CD4-positive, alpha-beta T cell treated with Interleukin-2 at 100 ng/mL for 4 hours (primary cell): ENCODE results near the gene ASB10.
A peak's percentile ranks its signal among the peaks of the same experiment; 100 is the strongest.

Experiments
- DNase-seq: peaks from one replicate; pipeline ENCODE4 v3.0.0-alpha.2; 2020; ENCODE audit warnings: low spot score

ASB10 gene

GRCh38 chr7:151187409-151188251, 580 bp upstream of the ASB10 start:
- no peak for DNase-seq

GRCh38 chr7:151185762-151186639, 1.0 kb downstream of the ASB10 start:
- DNase-seq = no peak

- no peak for DNase-seq
Measured at GRCh38 chr7:151181011-151181431, 6.0 kb downstream of the ASB10 start.

DNA sequence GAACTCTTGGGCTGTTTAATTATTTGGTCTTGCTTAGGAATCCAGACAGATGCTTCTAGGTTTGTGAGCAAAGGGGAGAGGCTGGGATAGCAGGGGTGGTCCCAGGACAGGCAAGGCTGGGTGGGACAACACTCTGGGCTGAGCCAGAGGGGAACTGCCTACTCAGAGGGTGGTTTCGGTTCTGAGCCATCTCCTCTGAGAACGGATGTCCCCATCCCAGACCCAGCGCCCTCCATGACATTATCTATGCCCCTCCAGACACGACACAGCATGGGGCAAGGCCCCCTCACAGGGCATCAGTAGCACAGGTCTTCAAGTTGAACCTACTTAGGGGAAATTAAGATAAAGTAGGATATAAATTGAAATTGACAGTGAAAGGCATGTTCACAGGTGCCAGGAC, 7.1 kb downstream of the ASB10 start:
- no peak for DNase-seq

GRCh38 chr7:151179287-151179860, 7.7 kb downstream of the ASB10 start:
- DNase-seq = no peak

GRCh38 chr7:151178831-151179230, 8.2 kb downstream of the ASB10 start:
- no peak for DNase-seq

GRCh38 chr7:151178236-151178635, 8.8 kb downstream of the ASB10 start:
- DNase-seq = no peak

GRCh38 chr7:151177310-151177709, 9.7 kb downstream of the ASB10 start:
- no peak for DNase-seq

DNA sequence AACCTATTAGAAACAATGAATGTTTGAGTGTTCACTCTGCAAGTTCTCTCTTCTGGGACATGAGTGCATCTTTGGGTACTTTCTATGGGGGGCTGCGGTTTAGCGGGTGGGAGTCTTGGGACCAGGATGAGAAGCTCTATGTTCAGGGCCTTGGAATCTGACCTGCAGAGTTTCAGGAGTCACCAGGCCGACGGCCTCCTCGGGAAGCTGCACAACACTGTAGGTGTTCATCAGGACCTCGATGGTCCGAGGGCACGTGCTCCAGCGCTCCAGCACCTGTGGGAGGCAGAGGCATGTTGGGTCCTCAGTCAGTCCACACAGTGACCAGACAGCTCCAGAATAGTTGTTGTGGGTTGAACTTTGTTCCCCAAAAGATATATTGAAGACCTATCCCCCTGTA, 10.6 kb downstream of the ASB10 start:
- DNase-seq = no peak

- DNase-seq = no peak
Measured at GRCh38 chr7:151175793-151176311, 11.2 kb downstream of the ASB10 start.

GRCh38 chr7:151175047-151175792, 11.8 kb downstream of the ASB10 start:
- DNase-seq = no peak

DNA sequence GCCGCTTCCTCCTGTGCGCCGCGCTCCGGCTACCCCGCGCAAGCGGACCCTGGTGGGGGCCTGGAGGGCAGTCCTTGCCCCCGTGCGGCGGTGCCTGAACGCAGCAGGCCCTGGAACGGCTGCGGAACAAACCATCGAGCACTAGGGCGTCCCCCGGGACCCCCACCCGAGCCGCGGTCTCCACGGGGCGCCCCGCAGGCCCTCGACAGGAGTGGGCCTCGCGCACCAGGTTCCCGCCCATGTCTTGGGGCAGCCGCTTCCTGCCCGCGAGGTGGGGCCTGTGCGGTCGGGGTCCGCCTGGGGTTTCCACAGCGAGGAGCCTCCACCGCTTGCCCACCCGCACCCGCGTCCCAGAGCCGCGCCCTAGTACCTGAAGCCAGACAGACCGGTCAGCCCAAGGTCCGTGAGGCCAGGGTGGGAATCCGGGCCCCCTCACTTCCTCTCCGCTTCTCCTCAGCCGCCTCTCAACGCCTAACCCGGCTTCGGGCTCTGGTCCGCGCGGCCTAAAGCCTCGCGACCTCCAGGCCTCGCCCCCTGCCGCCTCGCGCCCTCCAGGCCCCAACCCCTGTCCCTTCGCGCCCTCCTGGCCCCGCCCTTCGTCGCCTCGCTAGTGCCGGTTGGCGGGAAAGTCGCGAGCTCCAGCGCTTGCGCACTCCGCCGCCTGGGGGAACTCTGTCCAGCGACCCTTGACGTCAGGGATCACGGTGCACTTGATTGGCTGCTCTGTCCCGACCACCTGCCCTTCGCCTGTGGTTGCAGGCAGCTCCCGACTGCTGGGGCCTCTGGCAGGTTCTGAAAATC, 12.6 kb downstream of the ASB10 start:
- no peak for DNase-seq

DNA sequence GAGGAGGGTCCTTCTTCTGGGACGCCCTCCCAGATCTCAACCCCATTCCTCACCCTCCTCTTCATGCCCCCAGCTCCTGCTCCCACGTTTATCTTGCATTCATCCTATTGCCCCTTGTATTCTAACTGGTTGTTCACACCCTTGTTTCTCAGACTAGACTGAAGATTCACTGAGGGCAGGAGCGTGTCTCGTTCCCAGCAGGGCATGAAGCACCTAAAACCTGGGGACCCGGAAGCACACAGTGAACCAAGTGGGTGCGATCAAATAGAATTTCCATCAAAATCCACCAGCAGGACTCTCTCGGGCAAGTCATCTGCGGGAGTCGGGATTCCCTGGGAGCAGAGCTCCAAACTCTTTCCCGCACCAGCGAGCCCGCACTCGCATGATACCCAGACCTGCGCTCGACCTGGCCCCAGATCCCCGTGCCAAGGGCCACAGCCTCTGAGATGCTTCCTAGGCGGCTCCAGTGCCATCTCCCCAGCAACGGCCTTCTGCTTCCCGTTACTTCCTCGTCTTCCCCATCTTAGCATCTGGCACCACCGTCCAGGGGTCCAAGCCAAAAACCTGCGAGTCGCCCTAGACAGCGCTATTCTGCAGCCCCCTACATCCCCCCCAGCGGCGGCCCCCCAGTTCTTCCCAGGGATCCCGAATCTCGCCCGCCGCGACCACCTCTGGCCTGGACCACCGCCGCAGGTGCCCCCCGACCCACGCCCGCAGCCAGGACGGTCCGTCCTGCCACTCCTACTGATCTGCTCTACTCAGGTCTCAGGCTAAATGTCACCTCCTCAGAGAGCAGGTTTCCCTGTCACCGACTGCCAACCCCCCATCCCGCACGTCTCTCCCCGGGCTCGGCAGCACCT, 13.4 kb downstream of the ASB10 start:
- DNase-seq = no peak

DNA sequence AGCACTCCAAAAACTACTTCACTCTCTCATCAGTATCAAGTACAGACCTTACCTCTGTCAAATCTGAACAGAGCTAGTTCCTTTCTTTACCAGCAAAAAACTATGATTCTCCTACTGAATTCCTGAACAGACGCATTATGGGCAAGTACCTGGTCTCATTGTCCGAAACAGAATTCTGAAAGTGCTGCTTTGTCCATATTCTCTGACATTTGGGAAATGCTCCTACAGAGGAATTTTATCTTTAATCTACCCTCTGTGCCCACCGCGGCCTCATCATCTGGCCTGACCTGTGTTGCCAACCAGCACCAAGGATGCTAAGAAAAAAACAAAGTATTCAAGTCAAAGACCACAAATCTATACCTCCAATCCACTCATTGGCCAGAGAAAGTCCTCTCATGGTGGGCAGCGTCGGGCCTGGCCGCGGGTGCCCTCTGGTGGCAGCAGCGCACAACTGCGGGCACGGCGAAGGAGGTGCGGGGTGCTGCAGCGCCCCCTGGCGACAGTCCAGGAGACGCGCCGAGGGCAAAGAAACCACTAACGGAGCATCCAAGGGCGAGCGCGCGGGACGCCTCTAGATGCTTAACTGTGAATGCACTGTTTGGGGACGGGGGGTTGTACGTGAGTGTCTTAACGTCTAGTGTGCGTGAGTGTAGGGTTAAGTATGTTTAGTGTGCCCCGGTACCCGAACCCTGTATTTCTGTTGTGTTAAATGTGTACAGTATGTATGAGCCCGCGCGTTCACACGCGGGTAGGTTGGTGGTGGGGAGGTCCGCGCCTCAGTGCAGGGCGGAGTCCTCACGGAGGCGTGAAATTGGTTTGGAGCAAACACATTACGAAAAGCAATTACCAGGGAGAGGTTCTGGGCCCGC, 14.5 kb downstream of the ASB10 start:
- peak; percentile 78 for DNase-seq

GRCh38 chr7:151168787-151169162, 18.3 kb downstream of the ASB10 start:
- DNase-seq = no peak

GRCh38 chr7:151168003-151168786, 18.9 kb downstream of the ASB10 start:
- peak; percentile 51 for DNase-seq

DNA sequence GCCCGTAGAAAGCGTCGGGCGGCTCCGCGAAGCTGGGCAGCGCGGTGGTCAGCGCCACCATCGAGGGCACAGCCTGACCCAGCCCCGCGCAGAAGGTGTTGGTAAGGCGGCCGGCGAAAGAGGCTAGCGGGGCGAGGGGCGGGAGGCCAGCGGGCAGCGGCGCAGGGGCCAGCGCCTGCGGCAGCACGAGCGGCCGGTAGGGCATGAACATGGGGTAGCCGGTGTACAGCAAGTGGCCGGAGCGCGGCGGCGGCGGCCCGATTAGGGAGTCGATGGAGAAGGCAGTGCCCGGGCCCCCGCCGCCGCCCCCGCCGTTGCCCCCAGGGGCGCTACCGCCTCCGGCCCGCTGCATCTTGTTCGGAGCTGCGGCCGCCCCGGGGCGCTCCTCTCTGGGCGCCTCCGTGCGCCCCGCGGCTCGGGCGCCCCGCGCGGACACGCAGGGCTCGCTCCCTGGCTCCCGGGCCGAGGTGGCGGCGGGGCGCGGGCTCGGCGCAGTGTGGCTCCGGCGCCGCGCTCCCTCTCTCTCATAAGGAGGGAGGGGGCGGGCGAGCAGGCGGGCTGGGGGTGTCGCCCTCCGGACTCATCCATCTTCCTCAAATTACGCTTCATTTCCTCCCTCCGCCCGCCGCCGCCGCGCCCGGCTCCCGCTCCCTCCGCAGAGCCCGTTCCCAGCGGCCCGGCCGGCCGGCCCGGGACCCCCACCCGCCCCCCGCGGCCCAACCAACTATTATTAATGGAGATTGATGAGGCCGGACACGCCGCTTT, 19.7 kb downstream of the ASB10 start, which contains the start of gene GBX1:
Gene GBX1 (minus strand): TSS at position 498 of the 765 bp plus-strand sequence. CDS start 146 bp downstream, at position 352.
- no peak for DNase-seq
